ENCODE results near the gene FETUB.

GRCh38 chr3:186671051-186671450 lies 30.9 kb downstream of the FETUB start:
- TF ChIP-seq MYNN (tag by site-specific recombination; IDR thresholded peaks at IDR 0.05; ENCODE audit: borderline replicate concordance), result no peak
- TF ChIP-seq ZNF274 (IDR thresholded peaks at IDR 0.05; ENCODE audit: low read length), result no peak
- no peak for TF ChIP-seq ZNF274 (tag by site-specific recombination; IDR thresholded peaks at IDR 0.05; ENCODE audit: borderline replicate concordance)
- no peak for TF ChIP-seq YY1 (tag by site-specific recombination; IDR thresholded peaks at IDR 0.05)
- TF ChIP-seq PRDM10 (tag by site-specific recombination; IDR thresholded peaks at IDR 0.05), result no peak
- TF ChIP-seq CTCF (tag by site-specific recombination; IDR thresholded peaks at IDR 0.05), result no peak
- TF ChIP-seq REST (tag by site-specific recombination; IDR thresholded peaks at IDR 0.05), result no peak
- TF ChIP-seq TCF7L2 (IDR thresholded peaks at IDR 0.05; ENCODE audit: borderline replicate concordance, low read depth, low read length), result no peak
- no peak for TF ChIP-seq ZNF114 (tag by site-specific recombination; IDR thresholded peaks at IDR 0.05)
- no peak for TF ChIP-seq ZNF175 (tag by site-specific recombination; IDR thresholded peaks at IDR 0.05)
- no peak for TF ChIP-seq ZNF214 (tag by site-specific recombination; IDR thresholded peaks at IDR 0.05; ENCODE audit: borderline replicate concordance)
- TF ChIP-seq ZNF660 (tag by site-specific recombination; IDR thresholded peaks at IDR 0.05), result no peak
- no peak for TF ChIP-seq KLF9 (tag by site-specific recombination; IDR thresholded peaks at IDR 0.05; ENCODE audit: low read depth)
- TF ChIP-seq ZNF776 (tag by site-specific recombination; IDR thresholded peaks at IDR 0.05; ENCODE audit: borderline replicate concordance), result no peak
- TF ChIP-seq ZNF639 (tag by site-specific recombination; IDR thresholded peaks at IDR 0.05), result no peak
